Calu3 (cell line): Measurements from ENCODE around the gene KCNH6. TPM values are rescaled to one million over a fixed set of nuclear protein-coding genes. Genes with fewer than 3 reads are reported as not detected.

ENCODE experiments used
- BruUV-seq: library from RNA; stranded (reverse); fragments of 400-500 nt; replicated peaks from 2 replicates; lab custom pipeline; 2021; lab: Mats Ljungman, UMichigan
- CTCF ChIA-PET: fragments of 300-600 bp; sonication (Branson Sonifier 250); formaldehyde crosslinking; loops from one replicate; lab custom pipeline; 2022; ENCODE audit warnings: antibody characterized with exemption; lab: Charles Lee
- DNase-seq: peaks from one replicate; pipeline ENCODE4 v3.0.0; 2022
- H3K27ac Mint-ChIP-seq: one replicate; pipeline ENCODE4 v1.8.0; 2022; ENCODE audit warnings: mixed read lengths; ENCODE audit not compliant: unreplicated experiment
- H3K27me3 Mint-ChIP-seq: one replicate; pipeline ENCODE4 v1.8.0; 2022; ENCODE audit warnings: mixed read lengths; ENCODE audit not compliant: unreplicated experiment
- H3K36me3 Mint-ChIP-seq: one replicate; pipeline ENCODE4 v1.8.0; 2022; ENCODE audit warnings: mild to moderate bottlenecking, moderate library complexity, mixed read lengths; ENCODE audit not compliant: insufficient read depth, unreplicated experiment
- H3K4me1 Mint-ChIP-seq: one replicate; pipeline ENCODE4 v1.8.0; 2022; ENCODE audit warnings: mild to moderate bottlenecking, low read depth, mixed read lengths; ENCODE audit not compliant: unreplicated experiment
- H3K4me3 Mint-ChIP-seq: one replicate; pipeline ENCODE4 v1.8.0; 2022; ENCODE audit warnings: mild to moderate bottlenecking, low read depth, moderate library complexity, mixed read lengths; ENCODE audit not compliant: unreplicated experiment
- H3K9me3 Mint-ChIP-seq: one replicate; pipeline ENCODE4 v1.8.0; 2022; ENCODE audit warnings: low read depth, mixed read lengths; ENCODE audit not compliant: unreplicated experiment
- intact Hi-C: fragments of 100-400 bp; cut with micrococcal nuclease; formaldehyde crosslinking; loops from one replicate; pipeline ENCODE4 v1.10.0; 2022; ENCODE audit not compliant: unreplicated experiment
- total RNA-seq: library from RNA; stranded (reverse); gene quantifications from 2 replicates; pipeline ENCODE4 v1.2.3, GENCODE V29; 2022
- TF ChIP-seq, protein P1 (sequence below): fragments of 200-600 bp; IDR thresholded peaks from one replicate; pipeline ENCODE4 v1.8.0; 2022; ENCODE audit warnings: antibody characterized with exemption; ENCODE audit not compliant: unreplicated experiment

The KCNH6 gene
- total RNA-seq, 1 experiment from 2014 or later, result not detected

DNA sequence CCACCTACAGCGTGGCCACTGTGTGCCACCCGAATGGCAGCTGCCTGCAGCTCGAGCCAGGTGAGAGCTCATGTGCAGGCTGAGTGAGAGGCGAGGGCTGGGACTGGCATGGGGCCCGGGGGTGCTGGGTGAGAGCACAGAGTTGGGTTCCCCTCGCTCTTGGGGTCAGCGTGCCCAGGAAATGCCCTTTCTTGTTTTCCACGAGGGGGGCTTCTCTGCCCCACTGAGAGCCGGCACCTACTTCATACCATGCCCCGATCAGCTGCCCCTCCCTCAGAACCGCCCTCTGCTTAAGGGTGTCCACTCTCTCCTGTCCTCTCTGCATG, 36.2 kb upstream of the KCNH6 start:
- Mint-ChIP-seq H3K4me3 (no peak overlapping the region), H3K27me3 (no peaks in the 10 kb centered on the region), H3K27ac (no peak overlapping the region), H3K36me3 (peaks cover 4% of the 10 kb centered on the region), H3K4me1 (no peaks in the 10 kb centered on the region), H3K9me3 (no peaks in the 10 kb centered on the region)
- TF ChIP-seq, protein P1, sequence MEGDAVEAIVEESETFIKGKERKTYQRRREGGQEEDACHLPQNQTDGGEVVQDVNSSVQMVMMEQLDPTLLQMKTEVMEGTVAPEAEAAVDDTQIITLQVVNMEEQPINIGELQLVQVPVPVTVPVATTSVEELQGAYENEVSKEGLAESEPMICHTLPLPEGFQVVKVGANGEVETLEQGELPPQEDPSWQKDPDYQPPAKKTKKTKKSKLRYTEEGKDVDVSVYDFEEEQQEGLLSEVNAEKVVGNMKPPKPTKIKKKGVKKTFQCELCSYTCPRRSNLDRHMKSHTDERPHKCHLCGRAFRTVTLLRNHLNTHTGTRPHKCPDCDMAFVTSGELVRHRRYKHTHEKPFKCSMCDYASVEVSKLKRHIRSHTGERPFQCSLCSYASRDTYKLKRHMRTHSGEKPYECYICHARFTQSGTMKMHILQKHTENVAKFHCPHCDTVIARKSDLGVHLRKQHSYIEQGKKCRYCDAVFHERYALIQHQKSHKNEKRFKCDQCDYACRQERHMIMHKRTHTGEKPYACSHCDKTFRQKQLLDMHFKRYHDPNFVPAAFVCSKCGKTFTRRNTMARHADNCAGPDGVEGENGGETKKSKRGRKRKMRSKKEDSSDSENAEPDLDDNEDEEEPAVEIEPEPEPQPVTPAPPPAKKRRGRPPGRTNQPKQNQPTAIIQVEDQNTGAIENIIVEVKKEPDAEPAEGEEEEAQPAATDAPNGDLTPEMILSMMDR, result no peak
- intact Hi-C loops, result no loop called here
- CTCF ChIA-PET, result no interaction called here
- DNase-seq, result no peak
- BruUV-seq, result no TSS peak

DNA sequence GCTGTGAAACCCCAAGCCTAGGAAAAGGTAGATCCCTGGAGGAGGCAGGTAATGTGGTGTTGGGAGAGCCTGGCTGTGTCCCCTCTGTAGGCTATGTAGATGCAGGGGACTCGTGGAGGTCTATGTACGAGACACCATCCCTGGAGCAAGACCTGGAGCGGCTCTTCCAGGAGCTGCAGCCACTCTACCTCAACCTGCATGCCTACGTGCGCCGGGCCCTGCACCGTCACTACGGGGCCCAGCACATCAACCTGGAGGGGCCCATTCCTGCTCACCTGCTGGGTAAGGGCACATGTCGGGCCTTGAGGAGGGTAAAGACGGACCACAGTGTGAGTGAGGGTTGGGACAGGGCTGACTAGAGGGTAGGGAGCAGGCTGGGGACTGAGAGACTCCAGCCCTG, 34.3 kb upstream of the KCNH6 start:
- H3K4me3 Mint-ChIP-seq, result no peak overlapping the region
- no peak for DNase-seq
- no peaks in the 10 kb centered on the region for H3K27me3 Mint-ChIP-seq
- TF ChIP-seq, protein P1, result no peak
- BruUV-seq, result no TSS peak
- no peak overlapping the region for H3K27ac Mint-ChIP-seq
- intact Hi-C loops, result no loop called here
- H3K9me3 Mint-ChIP-seq, result no peaks in the 10 kb centered on the region
- H3K4me1 Mint-ChIP-seq, result no peaks in the 10 kb centered on the region
- CTCF ChIA-PET, result no interaction called here
- H3K36me3 Mint-ChIP-seq, result no peaks in the 10 kb centered on the region

DNA sequence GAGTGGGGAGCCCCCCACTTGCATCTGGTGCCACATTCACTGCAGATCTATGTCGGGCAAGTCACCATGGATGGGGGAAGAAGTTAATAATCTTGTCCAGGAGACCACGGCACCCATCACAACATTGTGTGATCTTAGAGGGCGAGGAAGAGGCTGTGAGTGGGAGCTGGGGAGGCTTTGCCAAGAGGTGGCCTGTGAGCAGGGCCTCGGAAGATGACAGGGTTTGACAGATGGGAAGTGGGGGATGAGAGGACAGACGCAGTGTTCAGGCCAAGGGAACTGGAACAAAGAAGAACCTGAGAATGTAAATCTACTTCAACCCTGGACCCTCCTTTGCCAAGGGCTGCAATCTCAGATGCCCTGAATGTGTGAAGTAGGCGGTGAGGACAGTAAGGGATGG, 33.9 kb upstream of the KCNH6 start:
- no peaks in the 10 kb centered on the region for H3K27me3 Mint-ChIP-seq
- intact Hi-C loops, result no loop called here
- H3K9me3 Mint-ChIP-seq, result no peaks in the 10 kb centered on the region
- no peaks in the 10 kb centered on the region for H3K36me3 Mint-ChIP-seq
- CTCF ChIA-PET, result no interaction called here
- DNase-seq, result no peak
- H3K4me1 Mint-ChIP-seq, result no peaks in the 10 kb centered on the region
- TF ChIP-seq, protein P1, result no peak
- no TSS peak for BruUV-seq
- H3K4me3 Mint-ChIP-seq, result no peak overlapping the region
- no peak overlapping the region for H3K27ac Mint-ChIP-seq

DNA sequence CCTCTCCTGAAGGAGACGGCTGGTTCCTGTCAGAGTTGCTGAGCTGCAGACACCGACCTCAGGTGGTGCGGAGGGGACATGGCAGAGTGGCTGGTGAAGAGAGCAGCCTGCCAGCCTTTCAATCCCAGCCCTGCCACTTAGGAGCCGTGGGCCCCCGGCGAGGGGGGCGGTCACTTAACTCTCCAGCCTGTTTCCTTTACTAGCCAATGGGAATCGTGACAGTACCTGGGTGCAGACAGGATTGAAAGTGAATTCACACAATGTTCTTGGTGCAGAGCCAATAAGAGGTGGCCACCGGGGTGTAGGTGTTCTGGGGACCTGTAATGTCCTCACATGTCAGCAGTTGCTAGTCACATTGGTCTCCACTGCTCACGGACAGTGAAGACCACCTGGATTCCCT, 32.8 kb upstream of the KCNH6 start:
- intact Hi-C loops, result no loop called here
- no peak for DNase-seq
- Mint-ChIP-seq H3K4me3 (no peak overlapping the region), H3K4me1 (no peaks in the 10 kb centered on the region), H3K36me3 (no peaks in the 10 kb centered on the region), H3K27ac (no peak overlapping the region), H3K9me3 (no peaks in the 10 kb centered on the region), H3K27me3 (no peaks in the 10 kb centered on the region)
- no TSS peak for BruUV-seq
- TF ChIP-seq, protein P1, result no peak
- CTCF ChIA-PET, result no interaction called here
